Fibroblast of peridontal ligament (primary cell): ENCODE measurements around the gene TMEM191C.
"Not testable (repeated sequence)": the region's sequence is repeated elsewhere in the genome, so short reads cannot be mapped to it uniquely, and the experiment has no call there.

ENCODE experiments used
- DNase-seq: peaks from one replicate; pipeline ENCODE4 v3.0.0-alpha.2; 2010; ENCODE audit errors: extremely low read depth

Gene TMEM191C

GRCh38 chr22:21473664-21474063 lies 6.5 kb downstream of the TMEM191C start:
- DNase-seq, result not testable (repeated sequence)

- not testable (repeated sequence) for DNase-seq
Measured at GRCh38 chr22:21484039-21484438, 16.9 kb downstream of the TMEM191C start.

DNA sequence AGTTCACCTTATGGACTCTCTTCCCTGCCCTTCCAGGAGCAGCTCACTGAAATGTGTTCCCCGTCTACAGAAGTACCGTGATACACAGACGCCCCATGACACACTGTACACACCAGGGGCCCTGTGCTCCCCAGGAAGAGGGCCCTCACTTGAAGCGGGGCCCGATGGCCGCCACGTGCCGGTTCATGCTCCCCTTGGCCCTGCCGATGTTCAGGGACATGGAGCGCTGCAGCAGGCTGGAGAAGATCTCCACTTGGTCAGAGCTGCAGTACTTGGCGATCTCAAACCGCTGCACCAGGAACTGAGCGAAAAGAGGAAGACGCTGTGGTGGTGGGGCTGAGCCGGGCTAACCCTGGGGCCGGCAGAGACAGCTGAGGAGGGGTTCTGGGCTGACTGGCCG lies 20.5 kb downstream of the TMEM191C start:
- not testable (repeated sequence) for DNase-seq

- not testable (repeated sequence) for DNase-seq
Measured at GRCh38 chr22:21489149-21489680, 22.0 kb downstream of the TMEM191C start.

DNA sequence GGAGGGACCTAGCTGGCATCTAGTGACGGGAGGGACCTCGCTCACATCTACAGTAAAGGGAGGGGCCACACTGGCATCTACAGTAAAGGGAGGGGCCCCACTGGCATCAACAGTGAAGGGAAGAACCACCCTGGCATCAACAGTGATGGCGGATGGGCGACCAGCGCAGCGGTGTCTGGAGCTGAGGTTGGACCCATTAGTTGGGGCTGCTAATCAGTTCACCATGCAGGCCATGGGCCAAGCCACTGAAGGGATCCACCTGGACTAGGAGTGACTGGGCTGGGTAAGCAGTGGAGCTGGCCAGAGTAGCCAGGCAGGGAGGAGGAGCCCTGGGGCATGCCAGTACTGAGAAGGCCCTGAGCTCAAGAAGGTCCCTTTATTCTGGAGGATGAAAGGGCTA lies 23.4 kb downstream of the TMEM191C start:
- DNase-seq, result not testable (repeated sequence)

GRCh38 chr22:21492271-21492670 lies 25.1 kb downstream of the TMEM191C start:
- not testable (repeated sequence) for DNase-seq

DNA sequence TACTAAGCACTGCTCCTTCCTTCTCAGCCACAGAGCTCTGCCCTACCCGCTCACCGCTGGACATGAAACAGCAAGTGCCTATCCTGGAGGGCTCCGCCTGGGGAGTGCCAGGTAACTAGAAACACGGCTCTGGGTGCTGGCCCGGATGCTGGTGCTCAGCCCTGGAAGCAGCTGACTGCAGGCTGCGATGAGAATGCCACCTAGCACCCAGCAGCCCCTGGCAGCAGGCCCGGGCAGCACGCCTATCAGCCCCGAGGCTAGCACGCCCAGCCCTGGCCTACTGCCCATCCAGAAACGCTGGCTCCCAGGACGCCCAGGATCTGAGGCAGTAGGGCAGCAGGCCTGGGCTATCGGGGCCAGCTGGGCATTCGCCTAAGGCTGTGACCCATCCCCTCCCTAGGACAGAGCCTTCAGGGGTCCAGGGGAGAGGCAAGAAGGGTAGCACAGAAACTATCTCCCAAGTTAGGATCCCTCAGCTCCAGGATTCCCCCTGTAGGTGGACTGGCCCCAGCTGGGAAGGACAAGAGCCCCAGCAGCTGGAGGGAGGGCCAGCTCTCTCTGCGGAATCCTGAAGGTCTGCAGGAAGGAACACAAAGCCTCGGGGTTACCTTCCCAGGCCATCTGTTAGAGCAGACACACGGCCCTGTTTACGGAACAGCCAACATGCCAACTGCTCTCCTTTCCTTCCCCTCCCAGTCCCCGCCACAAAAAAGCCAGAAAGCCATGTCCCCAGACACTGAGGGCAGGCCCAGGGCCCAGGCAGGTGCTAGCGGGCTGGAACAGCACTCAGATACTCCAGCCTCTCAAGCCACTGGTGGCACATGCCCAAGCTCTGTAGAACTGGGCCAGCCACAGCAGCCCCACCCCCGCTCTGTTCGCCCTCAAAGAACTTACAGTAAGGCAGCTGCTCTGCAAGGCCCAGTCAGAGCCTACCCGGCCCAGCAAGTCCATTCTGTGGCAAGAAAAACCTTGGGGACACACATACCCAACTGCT lies 26.9 kb downstream of the TMEM191C start:
- not testable (repeated sequence) for DNase-seq

- not testable (repeated sequence) for DNase-seq
Measured at GRCh38 chr22:21497984-21498383, 30.8 kb downstream of the TMEM191C start.

- not testable (repeated sequence) for DNase-seq
Measured at GRCh38 chr22:21498489-21498888, 31.3 kb downstream of the TMEM191C start.

DNA sequence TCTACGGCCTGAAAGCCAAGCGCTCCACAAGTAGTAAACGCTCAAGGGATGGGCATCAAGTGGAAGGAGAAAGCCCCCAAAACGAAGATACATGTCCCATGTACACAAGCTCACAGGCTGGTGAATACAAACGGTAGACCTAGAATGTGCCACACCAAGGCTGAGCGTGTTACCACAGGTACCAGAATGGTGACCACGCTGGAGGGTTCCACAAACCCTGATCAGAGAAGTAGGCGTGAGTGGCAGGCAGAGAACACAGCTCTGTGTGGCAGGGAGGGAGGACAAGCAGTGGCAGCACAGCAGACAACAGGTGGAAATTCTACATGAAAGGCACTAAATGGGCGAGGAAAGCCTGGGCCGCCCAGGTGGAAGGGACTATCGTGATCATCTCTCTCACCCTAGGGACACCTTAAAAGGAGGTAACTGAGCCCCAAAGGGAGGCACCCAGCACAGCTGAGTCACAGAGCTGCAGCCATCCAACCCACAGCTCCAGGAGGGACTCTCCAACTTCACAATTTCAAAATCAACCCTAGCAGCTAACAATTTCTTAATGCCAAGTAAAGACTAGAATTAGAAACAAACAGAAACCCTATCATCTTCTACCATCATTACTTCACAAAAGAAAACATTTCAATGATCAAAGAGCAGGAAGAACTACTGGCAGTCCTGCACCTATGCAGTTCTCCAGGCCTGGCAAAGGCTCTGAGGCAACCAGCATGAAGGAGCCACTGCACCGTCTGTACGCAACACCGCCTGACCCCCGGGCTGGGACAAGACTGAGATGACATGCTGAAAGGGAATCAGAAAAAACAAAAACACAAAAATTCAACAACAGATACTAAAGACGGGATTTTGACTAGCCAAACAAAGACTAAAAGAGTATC lies 32.7 kb downstream of the TMEM191C start:
- DNase-seq, result not testable (repeated sequence)

- DNase-seq, result not testable (repeated sequence)
Measured at GRCh38 chr22:21510397-21510796, 43.2 kb downstream of the TMEM191C start.

DNA sequence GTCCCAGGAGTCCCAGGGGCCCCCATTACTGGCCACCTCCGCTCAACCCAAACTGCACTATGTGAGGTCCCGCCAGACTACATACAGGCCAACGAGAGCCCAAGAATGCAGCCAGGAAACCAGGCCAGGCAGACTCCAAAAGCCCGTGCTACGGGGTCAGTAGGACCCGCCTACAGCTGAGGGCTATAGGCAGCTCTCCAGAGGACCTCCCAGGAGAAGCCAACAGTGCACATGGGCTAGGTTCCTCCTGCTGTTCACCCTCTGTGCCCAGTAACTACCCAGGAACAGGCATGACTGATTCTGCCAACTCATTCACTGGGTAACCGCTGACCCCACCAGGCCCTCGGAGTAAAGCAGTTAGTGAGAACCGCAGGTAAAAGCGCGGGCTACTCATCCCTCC lies 44.8 kb downstream of the TMEM191C start:
- not testable (repeated sequence) for DNase-seq

GRCh38 chr22:21514117-21514516 lies 46.9 kb downstream of the TMEM191C start:
- not testable (repeated sequence) for DNase-seq

DNA sequence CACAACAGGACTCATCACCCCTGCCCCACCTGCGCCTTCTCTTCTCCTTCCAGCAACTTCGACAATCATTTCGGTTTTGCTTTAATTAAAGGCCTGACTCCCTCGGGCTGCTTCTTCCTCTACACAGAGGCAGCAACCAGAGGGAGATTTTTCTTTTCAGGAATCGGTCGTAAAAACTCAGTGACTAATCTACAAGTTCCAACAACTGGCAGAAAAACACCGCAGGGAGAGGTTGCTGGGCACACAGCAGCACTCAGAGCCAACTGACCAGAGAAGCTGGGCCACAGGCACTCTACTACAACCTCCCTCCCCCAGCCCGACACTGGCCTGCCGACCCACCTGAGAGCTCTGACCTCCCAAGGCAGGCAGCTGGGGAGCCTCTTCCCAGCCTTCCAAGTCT lies 48.0 kb downstream of the TMEM191C start:
- DNase-seq, result not testable (repeated sequence)

GRCh38 chr22:21516522-21516921 lies 49.3 kb downstream of the TMEM191C start:
- not testable (repeated sequence) for DNase-seq

GRCh38 chr22:21516970-21517764 lies 50.0 kb downstream of the TMEM191C start:
- DNase-seq, result not testable (repeated sequence)
